GM12878 (cell line): ENCODE results near the gene UBAC2. TPM values are rescaled to one million over a fixed set of nuclear protein-coding genes. Genes with fewer than 3 reads are reported as not detected.

Experiments used
- ATAC-seq: fragments of 200-7000 bp; cut with Tn5 transposase; 3 replicates; pipeline ENCODE4 v1.9.1; 2020; ENCODE audit warnings: mild to moderate bottlenecking, moderate library complexity
- BruUV-seq: library from RNA; stranded (reverse); fragments of 400-500 nt; replicated peaks from 2 replicates; lab custom pipeline; 2021; lab: Mats Ljungman, UMichigan
- CTCF ChIA-PET: fragments of 300-600 bp; sonication (Branson Sonifier 250); formaldehyde crosslinking; extraction: SDS; loops from one replicate; lab custom pipeline; 2021; ENCODE audit warnings: inconsistent platforms; lab: Yijun Ruan, JAX
- POLR2A ChIA-PET: fragments of 350-600 bp; formaldehyde crosslinking; extraction: SDS; loops from one replicate; lab custom pipeline; 2021; ENCODE audit warnings: inconsistent platforms; lab: Charles Lee
- RAD21 ChIA-PET: fragments of 300-600 bp; sonication (Branson Sonifier 250); formaldehyde crosslinking; loops from one replicate; lab custom pipeline; 2023; ENCODE audit warnings: antibody characterized with exemption; ENCODE audit not compliant: unreplicated experiment; lab: Charles Lee
- SMC1A ChIA-PET: fragments of 300-600 bp; sonication (Branson Sonifier 250); formaldehyde crosslinking; loops from one replicate; lab custom pipeline; 2023; ENCODE audit not compliant: unreplicated experiment, uncharacterized antibody; lab: Charles Lee
- DNase-seq: peaks from one replicate; pipeline ENCODE4 v3.0.0-alpha.2; 2011; ENCODE audit warnings: low read depth, low spot score
- FAIRE-seq: peaks from 3 replicates; lab custom pipeline; 2011; peaks lifted over from hg19 to GRCh38; lab: Jason Lieb, UNC
- H2AFZ ChIP-seq: 2 replicates; pipeline ENCODE4 v1.6.0; 2011; ENCODE audit warnings: low read depth, low read length, control low read depth; ENCODE audit not compliant: control insufficient read depth
- H3K27ac ChIP-seq: 2 replicates; pipeline ENCODE4 v1.5.1; 2011; ENCODE audit warnings: control low read depth; ENCODE audit not compliant: control insufficient read depth, insufficient read depth
- H3K27me3 ChIP-seq, 2 experiments: replicated peaks in 1 of 2; 2 replicates each; pipeline versions ENCODE4 v1.6.0 to v1.6.1; 2011; ENCODE audit warnings: low read length in 1 of 2; ENCODE audit not compliant: control insufficient read depth in 2 of 2, insufficient read depth in 2 of 2
- H3K36me3 ChIP-seq, 2 experiments: 2 replicates each; pipeline ENCODE4 v1.5.1; 2011; ENCODE audit warnings: low read length in 1 of 2; ENCODE audit not compliant: control insufficient read depth in 2 of 2, insufficient read depth in 2 of 2
- H3K4me1 ChIP-seq: 2 replicates; pipeline ENCODE4 v1.6.1; 2011; ENCODE audit warnings: mild to moderate bottlenecking, low read length, moderate library complexity, mixed read lengths; ENCODE audit not compliant: control insufficient read depth, insufficient read depth
- H3K4me2 ChIP-seq: 2 replicates; pipeline ENCODE4 v1.6.0; 2011; ENCODE audit warnings: control low read depth; ENCODE audit not compliant: control insufficient read depth, insufficient read depth
- H3K4me3 ChIP-seq: fragments of 200-600 bp; sonication (generic); 2 replicates; pipeline ENCODE4 v1.5.1; 2016
- H3K79me2 ChIP-seq: 2 replicates; pipeline ENCODE4 v1.6.0; 2011; ENCODE audit warnings: low read length; ENCODE audit not compliant: control insufficient read depth, insufficient read depth
- H3K9ac ChIP-seq: 2 replicates; pipeline ENCODE4 v1.8.0; 2011; ENCODE audit warnings: low read length, control low read depth, mixed read lengths; ENCODE audit not compliant: control insufficient read depth, insufficient read depth
- H3K9me3 ChIP-seq: replicated peaks from 3 replicates; pipeline ENCODE4 v1.5.1; 2011; ENCODE audit warnings: mild to moderate bottlenecking, low read length; ENCODE audit not compliant: control insufficient read depth, insufficient read depth
- H4K20me1 ChIP-seq: 2 replicates; pipeline ENCODE4 v1.6.0; 2011; ENCODE audit not compliant: control insufficient read depth, insufficient read depth
- CHD2 ChIP-seq: IDR thresholded peaks from 2 replicates; pipeline ENCODE4 v1.6.1; 2011; ENCODE audit warnings: low read depth, low read length, improper control_type of control experiment, borderline replicate concordance
- MYC ChIP-seq: IDR thresholded peaks from 2 replicates; pipeline ENCODE4 v1.6.1; 2011; ENCODE audit warnings: mild to moderate bottlenecking, low read length, moderate library complexity, inconsistent platforms; ENCODE audit not compliant: insufficient read depth, insufficient replicate concordance, insufficient read length, severe bottlenecking
- SREBF1 ChIP-seq: IDR thresholded peaks from 2 replicates; pipeline ENCODE4 v1.6.1; 2012; ENCODE audit warnings: mild to moderate bottlenecking, low read length
- SUPT20H ChIP-seq: IDR thresholded peaks from 2 replicates; pipeline ENCODE4 v1.6.1; 2011; ENCODE audit warnings: low read depth, mild to moderate bottlenecking, low read length, moderate library complexity, borderline replicate concordance; ENCODE audit not compliant: control insufficient read depth
- WRNIP1 ChIP-seq: IDR thresholded peaks from 2 replicates; pipeline ENCODE4 v1.6.1; 2011; ENCODE audit warnings: low read depth, low read length, improper control_type of control experiment, borderline replicate concordance
- ZNF384 ChIP-seq: IDR thresholded peaks from 2 replicates; pipeline ENCODE4 v1.6.1; 2012; ENCODE audit warnings: low read depth, mild to moderate bottlenecking, low read length, improper control_type of control experiment, borderline replicate concordance
- WGBS: methylation state at CpG from one replicate; pipeline ENCODE4 v1.1.6; 2016; ENCODE audit warnings: low lambda C conversion rate; ENCODE audit not compliant: insufficient replicate concordance, insufficient coverage; ENCODE audit errors: missing lambda C conversion rate; 5-methylcytosine and 5-hydroxymethylcytosine counted together
- in situ Hi-C: fragments of 300-500 bp; cut with MboI; formaldehyde crosslinking; loops from 9 replicates; pipeline ENCODE4 v1.14.3; 2018; ENCODE audit warnings: mixed read lengths
- intact Hi-C: fragments of 100-400 bp; cut with micrococcal nuclease; formaldehyde crosslinking; loops from one replicate; pipeline ENCODE4 v1.14.2; 2022; ENCODE audit not compliant: unreplicated experiment
- polyA plus RNA-seq, 11 experiments: library from polyadenylated mRNA; depleted of rRNA in 4 of 11; unstranded in 6 of 11; stranded (reverse) in 5 of 11; fragments of >200 nt; fragmentation: Nextera tagmentation in 4 of 11; fragmentation: Illumina TruSeq in 1 of 11; extraction: Ambion mirVana in 4 of 11; extraction: Trizol in 1 of 11; gene quantifications; 1 replicate in 1 of 11; 2 replicates in 10 of 11; pipeline versions ENCODE4 v1.2.1 to v1.2.3, GENCODE V29; 2011 to 2016; ENCODE audit warnings: inconsistent platforms in 2 of 11, missing spikeins in 2 of 11, low read depth in 1 of 11
- total RNA-seq, 4 experiments: library from RNA; depleted of rRNA in 3 of 4; stranded (reverse); fragments of >200 nt in 3 of 4; fragmentation: Illumina TruSeq in 1 of 4; extraction: Trizol in 1 of 4; gene quantifications; 2 replicates each; pipeline versions ENCODE4 v1.2.1 to v1.2.3, GENCODE V29; 2013 to 2021
- TF ChIP-seq, protein P1 (sequence below): fragments of 450-650 bp; IDR thresholded peaks from 2 replicates; pipeline ENCODE4 v1.6.1; 2017; ENCODE audit warnings: mild to moderate bottlenecking

The UBAC2 gene
- total and polyA plus RNA-seq, 10 of the 15 experiments (the other 5 are each of a cell fraction or from before 2014, with no cell fraction given) = 3.0 to 54.6 (median 17.4) TPM

DNA sequence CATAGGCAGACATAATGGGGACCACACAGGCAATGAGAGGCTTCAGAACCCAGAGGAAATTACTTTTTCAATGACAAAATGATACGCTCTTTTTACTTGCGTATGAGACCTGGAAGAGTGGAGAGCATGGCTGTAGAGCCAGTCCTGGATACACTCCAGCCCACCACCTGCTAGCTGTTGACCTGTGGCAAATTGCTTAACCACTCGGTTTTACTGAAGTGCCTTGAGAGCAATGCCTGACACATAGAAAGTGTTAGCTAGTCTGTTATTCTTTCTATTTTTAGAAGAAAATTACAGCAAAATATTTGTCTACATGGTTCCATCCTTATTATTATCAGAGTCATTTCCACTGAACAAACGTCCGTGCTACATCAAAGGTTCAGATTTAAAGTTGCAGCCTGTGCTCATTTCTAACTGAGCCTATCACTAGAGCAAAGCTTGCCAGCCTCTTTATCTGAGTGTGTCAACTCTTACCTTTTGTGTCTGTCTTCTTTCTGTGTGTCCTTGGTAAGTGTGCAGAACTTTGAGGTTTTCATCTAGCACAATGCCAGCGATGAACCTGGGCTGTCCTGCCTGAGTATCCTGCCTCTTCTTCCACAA is 116.1 kb downstream of the UBAC2 start:
- no peak for TF ChIP-seq MYC
- no peak for TF ChIP-seq ZNF384
- TF ChIP-seq, protein P1, sequence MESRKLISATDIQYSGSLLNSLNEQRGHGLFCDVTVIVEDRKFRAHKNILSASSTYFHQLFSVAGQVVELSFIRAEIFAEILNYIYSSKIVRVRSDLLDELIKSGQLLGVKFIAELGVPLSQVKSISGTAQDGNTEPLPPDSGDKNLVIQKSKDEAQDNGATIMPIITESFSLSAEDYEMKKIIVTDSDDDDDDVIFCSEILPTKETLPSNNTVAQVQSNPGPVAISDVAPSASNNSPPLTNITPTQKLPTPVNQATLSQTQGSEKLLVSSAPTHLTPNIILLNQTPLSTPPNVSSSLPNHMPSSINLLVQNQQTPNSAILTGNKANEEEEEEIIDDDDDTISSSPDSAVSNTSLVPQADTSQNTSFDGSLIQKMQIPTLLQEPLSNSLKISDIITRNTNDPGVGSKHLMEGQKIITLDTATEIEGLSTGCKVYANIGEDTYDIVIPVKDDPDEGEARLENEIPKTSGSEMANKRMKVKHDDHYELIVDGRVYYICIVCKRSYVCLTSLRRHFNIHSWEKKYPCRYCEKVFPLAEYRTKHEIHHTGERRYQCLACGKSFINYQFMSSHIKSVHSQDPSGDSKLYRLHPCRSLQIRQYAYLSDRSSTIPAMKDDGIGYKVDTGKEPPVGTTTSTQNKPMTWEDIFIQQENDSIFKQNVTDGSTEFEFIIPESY = no peak
- TF ChIP-seq SUPT20H = no peak
- no peak for TF ChIP-seq SREBF1
- TF ChIP-seq WRNIP1 = no peak
- TF ChIP-seq CHD2 = no peak
- TF ChIP-seq, all 136 proteins: peak for 0
- no TSS peak for BruUV-seq
- Histone ChIP-seq H3K36me3 (peaks cover 0 to 5% of the 10 kb centered on the region in 2 experiments; a peak in 2 of 4 replicates), H3K79me2 (peaks cover 21% of the 10 kb centered on the region), H3K27me3 (no peaks in the 10 kb centered on the region), H3K4me2 (no peak overlapping the region), H4K20me1 (no peaks in the 10 kb centered on the region), H3K9ac (no peak overlapping the region), H3K9me3 (no peaks in the 10 kb centered on the region), H2AFZ (no peak overlapping the region), H3K4me1 (peaks cover 29% of the 10 kb centered on the region), H3K27ac (no peak overlapping the region), H3K4me3 (no peak overlapping the region)
- in situ Hi-C loops (no loop called here), intact Hi-C loops (no loop called here)
- DNase-seq (no peak), ATAC-seq (no peak), FAIRE-seq (no peak)
- CTCF ChIA-PET = no interaction called here
- POLR2A ChIA-PET = interaction anchor here (1.0 kb wide), 1 partner anchor 41 kb away, joined by 3 read pairs; no protein-coding TSS in a partner anchor
- RAD21 ChIA-PET = no interaction called here
- 94% methylated on average over 6 of the region's 6 CpGs for WGBS
- SMC1A ChIA-PET = interaction anchor here (0.6 to 0.7 kb wide), 2 partner anchors 42 to 130 kb away, joined by 3 read pairs; no protein-coding TSS in a partner anchor
